NK-92 (cell line): ENCODE measurements around the gene ZNF521.

Experiments
- DNase-seq: peaks from one replicate; lab custom pipeline; 2025; ENCODE audit not compliant: unreplicated experiment; lab: John Stamatoyannopoulos, UW

The ZNF521 gene

GRCh38 chr18:25080211-25080610 is 271.8 kb downstream of the ZNF521 start:
- DNase-seq: no peak

- DNase-seq: no peak
Observed at GRCh38 chr18:25077944-25078723, 273.8 kb downstream of the ZNF521 start.

- DNase-seq: no peak
Observed at GRCh38 chr18:25077038-25077943, 274.7 kb downstream of the ZNF521 start.

- no peak for DNase-seq
Observed at GRCh38 chr18:25075783-25076182, 276.2 kb downstream of the ZNF521 start.

- no peak for DNase-seq
Observed at GRCh38 chr18:25075331-25075730, 276.6 kb downstream of the ZNF521 start.

- no peak for DNase-seq
Observed at GRCh38 chr18:25074925-25075324, 277.0 kb downstream of the ZNF521 start.

- DNase-seq: no peak
Observed at GRCh38 chr18:25072205-25072604, 279.8 kb downstream of the ZNF521 start.

GRCh38 chr18:25067275-25068025 is 284.5 kb downstream of the ZNF521 start:
- no peak for DNase-seq

- no peak for DNase-seq
Observed at GRCh38 chr18:25066516-25066915, 285.4 kb downstream of the ZNF521 start.

- DNase-seq: no peak
Observed at GRCh38 chr18:25062720-25063119, 289.2 kb downstream of the ZNF521 start.

GRCh38 chr18:25061395-25061794 is 290.6 kb downstream of the ZNF521 start:
- no peak for DNase-seq

- no peak for DNase-seq
Observed at GRCh38 chr18:25058521-25058920, 293.4 kb downstream of the ZNF521 start.

- no peak for DNase-seq
Observed at GRCh38 chr18:25057491-25058050, 294.4 kb downstream of the ZNF521 start.

- DNase-seq: no peak
Observed at GRCh38 chr18:25056429-25056828, 295.5 kb downstream of the ZNF521 start.

GRCh38 chr18:25055076-25055475 is 296.9 kb downstream of the ZNF521 start:
- no peak for DNase-seq

- DNase-seq: no peak
Observed at GRCh38 chr18:25053466-25053865, 298.5 kb downstream of the ZNF521 start.

- no peak for DNase-seq
Observed at GRCh38 chr18:25052511-25052921, 299.4 kb downstream of the ZNF521 start.

GRCh38 chr18:25050605-25051004 is 301.4 kb downstream of the ZNF521 start:
- no peak for DNase-seq

GRCh38 chr18:25047983-25048382 is 304.0 kb downstream of the ZNF521 start:
- DNase-seq: no peak

- no peak for DNase-seq
Observed at GRCh38 chr18:25047421-25047820, 304.5 kb downstream of the ZNF521 start.

GRCh38 chr18:25044694-25045093 is 307.3 kb downstream of the ZNF521 start:
- no peak for DNase-seq
